ENCODE data around the gene NAXE.

GRCh38 chr1:156592158-156592909 is 758 bp downstream of the NAXE start:
- TF ChIP-seq, protein P1, sequence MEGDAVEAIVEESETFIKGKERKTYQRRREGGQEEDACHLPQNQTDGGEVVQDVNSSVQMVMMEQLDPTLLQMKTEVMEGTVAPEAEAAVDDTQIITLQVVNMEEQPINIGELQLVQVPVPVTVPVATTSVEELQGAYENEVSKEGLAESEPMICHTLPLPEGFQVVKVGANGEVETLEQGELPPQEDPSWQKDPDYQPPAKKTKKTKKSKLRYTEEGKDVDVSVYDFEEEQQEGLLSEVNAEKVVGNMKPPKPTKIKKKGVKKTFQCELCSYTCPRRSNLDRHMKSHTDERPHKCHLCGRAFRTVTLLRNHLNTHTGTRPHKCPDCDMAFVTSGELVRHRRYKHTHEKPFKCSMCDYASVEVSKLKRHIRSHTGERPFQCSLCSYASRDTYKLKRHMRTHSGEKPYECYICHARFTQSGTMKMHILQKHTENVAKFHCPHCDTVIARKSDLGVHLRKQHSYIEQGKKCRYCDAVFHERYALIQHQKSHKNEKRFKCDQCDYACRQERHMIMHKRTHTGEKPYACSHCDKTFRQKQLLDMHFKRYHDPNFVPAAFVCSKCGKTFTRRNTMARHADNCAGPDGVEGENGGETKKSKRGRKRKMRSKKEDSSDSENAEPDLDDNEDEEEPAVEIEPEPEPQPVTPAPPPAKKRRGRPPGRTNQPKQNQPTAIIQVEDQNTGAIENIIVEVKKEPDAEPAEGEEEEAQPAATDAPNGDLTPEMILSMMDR (conservative IDR thresholded peaks at IDR 0.05) = no peak
- TF ChIP-seq ZFX (IDR thresholded peaks at IDR 0.05) = no peak; the same call in none of the 2 replicates
